Fibroblast of skin of left quadriceps (primary cell): ENCODE data around the gene SH2D3C.

ENCODE experiments used
- DNase-seq, 2 experiments: peaks; one replicate each; pipeline ENCODE4 v3.0.0-alpha.2; 2013; ENCODE audit warnings: low read depth in 2 of 2

The SH2D3C gene

DNA sequence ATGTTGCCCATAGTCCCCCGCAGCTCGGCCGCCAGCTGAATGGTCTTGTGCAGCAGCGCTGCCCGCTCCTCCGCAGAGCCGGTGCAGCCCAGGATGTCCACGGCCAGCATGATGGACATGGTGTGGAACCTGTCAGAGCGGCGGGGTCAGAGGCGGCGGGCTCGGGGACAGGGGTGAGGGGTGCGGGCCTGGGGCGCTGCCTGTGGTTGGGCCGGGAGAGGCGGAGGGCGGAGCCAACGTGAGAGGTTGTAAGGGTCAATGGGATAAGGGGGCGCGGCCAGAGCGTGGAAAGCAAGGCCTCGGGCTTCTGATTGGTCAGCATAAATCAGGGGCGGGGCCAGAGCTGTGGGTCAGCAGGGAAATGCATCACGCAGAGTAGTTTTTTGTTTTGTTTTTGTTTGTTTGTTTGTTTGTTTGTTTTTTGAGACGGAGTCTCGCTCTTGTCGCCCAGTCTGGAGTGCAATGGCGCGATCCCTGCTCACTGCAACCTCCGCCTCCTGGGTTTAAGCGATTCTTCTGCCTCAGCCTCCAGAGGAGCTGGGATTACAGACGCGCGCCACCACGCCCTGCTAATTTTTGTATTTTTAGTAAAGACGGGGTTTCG is 36.5 kb downstream of the SH2D3C start:
- no peak for DNase-seq

DNA sequence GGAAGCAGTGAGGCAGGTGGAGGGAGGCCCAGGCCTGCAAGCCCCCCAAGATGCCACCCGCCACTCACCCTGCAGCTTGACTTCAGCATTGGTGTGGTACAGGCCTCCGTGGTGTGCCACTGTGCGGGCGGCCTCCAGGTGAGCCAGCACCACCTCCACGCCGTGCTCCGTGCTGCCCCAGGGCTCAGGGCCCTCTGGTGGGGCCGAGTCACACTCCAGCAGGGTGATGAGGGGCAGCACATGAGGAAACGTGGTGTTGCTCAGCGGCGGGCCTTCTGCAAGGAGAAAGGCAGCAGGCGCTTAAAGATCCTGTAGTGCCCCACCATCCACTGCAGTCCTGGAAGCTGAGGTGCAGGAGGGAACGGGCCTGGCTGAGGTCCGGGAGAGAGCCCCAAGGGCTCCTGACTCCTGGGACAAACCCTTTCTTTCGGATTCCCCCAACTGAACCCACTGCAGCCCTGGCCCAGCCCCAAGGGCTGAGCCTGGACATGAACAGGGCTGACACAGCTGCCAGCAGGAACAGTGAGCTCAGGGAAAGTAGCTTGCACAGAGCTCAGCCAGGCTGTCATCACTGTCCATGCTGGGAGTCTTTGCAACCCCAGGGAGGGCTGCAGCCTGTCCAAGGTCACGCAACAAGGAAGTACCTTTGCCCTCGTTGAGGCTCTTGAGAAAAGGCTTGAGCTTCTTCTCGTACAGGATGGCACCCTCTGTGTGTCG is 38.7 kb downstream of the SH2D3C start:
- DNase-seq = no peak

DNA sequence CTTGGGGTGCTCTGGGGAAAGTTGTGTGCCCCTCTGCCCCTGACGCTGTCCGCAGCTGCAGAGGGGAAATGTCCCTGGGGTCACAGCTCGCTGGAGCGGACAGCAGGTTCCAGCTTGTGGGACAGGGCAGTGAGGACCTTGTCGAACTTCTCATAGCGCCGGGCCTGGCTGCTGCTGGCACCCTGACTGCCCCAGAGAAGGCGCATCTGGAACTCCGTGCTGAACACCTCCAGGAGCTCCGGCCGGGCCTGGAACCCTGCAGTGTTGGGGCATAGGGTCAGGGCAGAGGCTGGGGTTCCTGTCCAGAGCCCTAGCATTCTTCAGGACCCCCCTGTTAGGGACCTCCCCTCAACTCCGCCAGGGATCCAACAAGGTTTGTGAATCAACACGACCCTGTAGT is 39.8 kb downstream of the SH2D3C start:
- DNase-seq = no peak

DNA sequence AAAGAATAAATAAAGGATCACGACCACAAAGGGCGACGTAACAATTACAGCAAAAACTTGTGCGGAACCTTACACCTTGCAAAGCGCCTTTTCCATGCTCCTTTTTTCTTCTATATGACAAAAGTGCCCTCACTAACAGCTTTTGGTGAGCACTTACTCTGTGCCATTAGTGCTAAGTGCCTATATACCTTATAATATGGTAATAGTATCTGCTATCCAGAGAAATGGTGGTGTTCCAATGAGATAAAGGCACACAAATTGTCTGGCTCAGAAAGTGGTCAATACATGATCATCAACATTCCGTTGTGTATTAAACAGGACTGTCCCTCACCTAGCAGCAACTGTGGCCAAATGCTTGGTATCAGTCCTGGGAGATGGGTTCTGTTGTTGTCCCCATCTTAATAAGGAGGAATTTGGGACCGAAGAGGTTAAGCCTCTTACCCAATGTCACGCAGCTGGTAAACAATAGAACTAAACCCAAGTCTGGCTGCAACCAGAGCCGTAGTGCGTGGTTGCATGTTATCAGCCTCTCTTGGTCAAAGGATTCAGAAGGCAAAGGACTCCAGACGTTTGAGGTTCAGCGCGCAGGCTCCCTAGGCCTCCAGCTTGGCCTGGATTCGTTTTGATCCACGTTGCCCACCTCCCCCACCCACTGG is 42.8 kb downstream of the SH2D3C start:
- no peak for DNase-seq

DNA sequence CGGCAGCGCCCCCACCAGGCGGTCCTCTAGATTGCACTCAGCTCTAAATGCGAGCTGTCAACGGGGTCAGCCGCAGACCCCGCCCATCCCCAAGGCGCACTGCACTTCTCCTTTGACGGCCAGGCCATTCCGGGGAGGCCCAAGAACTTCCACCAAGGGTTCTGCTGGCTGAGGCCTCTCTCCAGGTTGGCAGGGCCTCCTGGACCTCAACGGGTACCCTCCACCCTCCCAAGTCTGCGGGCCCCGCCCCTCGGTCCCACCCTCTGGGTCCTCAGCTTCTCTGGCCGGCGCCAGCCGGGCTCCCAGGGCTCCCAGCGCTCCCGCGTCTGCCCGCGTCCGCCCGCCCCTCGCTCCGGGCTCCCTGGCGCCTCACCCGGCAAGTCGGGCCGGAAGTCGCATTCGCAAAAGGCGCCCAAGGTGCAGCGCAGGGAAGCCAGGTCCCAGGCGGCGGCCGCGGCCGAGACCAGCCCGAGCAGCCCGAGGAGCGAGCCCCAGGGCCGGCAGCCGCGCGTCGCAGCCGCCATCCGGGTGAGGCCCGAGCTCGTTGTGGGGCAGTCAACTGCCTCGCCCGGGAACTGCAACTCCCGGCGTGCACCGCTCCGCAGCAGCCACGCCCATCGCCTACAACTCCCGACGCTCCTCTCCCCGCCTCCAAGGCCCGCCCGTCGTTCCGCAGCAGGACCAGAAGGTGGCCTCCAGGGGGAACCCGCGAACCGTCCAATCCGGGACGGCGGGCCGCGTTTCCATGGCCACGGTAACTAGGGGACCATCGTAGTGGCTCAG is 43.5 kb downstream of the SH2D3C start, which contains the start of gene TOR2A:
Gene TOR2A (minus strand): TSS at position 548 of the 783 bp plus-strand sequence. CDS start 24 bp downstream, at position 524.
- peak; percentile 88 for DNase-seq

DNA sequence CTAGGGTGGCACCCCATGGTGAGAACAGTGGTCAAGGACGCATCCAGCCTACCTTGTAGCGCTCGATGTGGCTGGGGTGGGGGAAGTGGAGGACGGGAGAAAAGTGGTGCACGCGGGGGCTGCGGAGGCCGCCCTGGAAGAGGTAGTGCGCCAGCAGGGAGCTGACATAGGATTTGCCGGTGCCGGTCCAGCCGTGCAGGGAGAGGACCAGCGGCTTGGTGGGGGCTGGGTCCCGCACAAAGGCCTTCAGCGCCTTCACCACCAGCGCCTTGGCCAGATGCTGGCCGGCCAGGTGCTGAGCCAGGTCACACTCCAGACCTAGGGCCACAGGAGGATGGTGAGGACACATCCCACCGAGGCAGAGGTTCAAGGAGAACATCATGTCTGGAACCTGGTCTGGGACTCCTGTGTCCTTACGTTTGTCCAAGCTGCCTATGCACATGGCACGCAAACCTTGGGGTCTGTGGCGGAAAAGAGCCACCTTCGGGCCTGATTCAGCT is 44.2 kb downstream of the SH2D3C start:
- DNase-seq = no peak

DNA sequence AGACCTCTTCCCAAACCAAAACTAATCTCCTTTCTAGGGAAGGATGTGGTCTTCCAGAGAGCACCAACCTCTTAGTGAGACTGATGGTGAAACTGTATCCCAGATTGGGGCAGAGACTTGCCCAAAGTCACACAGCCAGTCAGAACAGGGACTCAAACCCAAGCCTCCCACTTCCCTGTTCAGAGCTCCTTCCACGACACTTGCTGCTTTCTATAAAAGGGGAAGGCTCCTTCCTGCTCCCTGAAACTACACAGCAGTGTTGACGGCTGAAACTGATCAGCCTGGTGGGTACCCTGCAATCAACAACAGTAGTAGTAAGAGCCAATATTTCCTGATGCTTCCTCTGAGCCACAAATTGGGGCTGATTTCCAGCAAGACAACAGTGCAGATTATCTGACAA is 44.9 kb downstream of the SH2D3C start:
- DNase-seq = no peak

DNA sequence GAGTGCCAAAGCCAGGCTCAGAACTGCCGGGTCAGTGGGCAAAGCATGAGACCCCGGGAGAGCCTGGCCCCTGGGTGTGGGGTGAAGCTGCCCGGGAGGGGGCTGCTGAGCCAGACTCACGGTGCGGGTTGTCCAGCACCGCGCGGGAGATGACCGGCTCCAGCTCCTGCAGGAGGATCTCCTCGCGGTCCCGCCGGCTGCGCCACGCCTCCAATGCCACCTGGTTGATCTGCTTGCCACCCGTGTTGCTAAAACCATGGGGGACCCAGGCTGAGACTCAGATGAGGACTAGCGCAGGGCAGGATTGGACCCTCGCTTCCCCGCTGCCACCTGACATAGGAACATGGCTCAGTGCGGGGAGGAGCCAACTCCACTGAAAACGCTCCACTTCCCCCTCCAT is 46.0 kb downstream of the SH2D3C start:
- no peak for DNase-seq

DNA sequence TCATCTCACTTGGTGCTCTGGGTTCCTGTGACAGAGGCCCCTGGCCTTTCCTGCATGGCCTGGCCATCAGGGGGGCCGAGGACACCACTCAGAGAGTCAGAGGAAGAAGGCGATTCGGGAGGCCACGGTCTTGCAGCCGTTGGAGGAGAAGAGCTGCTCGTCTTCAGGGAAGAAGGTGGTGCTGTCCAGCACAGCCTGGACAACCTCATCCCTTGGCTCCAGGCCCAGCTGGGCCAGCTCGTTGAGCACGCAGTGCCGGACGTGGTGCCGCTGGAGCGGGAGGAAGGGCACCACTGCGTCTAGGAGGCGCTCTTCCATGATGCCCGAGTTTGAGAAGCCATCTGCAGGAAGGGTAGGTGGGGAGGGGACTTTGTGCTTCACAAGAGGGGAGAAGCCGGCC is 46.5 kb downstream of the SH2D3C start:
- no peak for DNase-seq

DNA sequence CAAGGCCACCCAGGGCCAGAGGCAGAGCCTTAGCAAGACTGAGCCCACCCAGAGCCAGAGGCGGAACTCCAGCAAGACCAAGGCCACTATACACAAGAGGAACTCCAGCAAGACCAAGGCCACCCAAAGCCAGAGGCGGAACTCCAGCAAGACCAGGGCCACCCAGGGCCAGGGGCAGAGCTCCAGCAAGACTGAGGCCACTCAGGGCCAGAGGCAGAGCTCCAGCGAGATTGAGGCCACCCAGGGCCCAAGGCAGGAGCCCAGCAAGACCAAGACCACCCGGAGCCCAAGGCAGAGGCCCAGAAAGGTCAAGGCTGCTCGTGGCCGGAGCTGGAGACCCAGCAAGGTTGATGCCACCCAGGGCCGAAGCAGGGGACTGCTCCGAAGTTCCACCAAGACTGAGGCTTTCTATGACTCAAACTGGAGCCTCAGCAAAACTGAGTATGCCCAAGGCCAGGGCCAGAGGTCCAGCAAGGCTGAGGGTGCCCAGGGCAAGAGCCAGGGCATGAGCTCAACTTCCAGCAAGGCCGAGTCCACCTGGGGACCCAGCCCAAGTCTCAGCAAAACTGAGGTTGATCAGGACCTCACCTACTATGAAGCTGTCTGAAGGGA is 47.6 kb downstream of the SH2D3C start:
- DNase-seq = no peak

DNA sequence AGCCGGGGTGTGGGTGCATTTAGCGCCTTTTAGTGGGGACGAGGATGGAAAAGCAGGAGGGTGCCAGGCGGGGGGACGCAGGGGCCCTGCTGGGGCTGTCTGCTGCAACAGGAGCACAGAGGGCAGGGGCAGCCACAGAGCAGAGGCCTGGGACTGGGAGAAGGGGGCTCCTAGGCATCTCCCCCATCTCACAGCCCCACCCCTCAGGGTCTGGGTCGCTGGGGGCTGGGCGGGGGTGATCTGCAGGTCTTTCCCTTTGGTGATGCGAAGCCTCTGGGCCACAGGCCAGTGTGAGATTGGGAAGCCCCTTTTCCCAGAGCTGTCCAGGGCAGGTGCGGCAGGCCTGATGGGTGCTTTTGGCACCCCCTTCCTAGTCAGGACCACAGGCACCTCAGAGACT is 48.2 kb downstream of the SH2D3C start:
- no peak for DNase-seq

DNA sequence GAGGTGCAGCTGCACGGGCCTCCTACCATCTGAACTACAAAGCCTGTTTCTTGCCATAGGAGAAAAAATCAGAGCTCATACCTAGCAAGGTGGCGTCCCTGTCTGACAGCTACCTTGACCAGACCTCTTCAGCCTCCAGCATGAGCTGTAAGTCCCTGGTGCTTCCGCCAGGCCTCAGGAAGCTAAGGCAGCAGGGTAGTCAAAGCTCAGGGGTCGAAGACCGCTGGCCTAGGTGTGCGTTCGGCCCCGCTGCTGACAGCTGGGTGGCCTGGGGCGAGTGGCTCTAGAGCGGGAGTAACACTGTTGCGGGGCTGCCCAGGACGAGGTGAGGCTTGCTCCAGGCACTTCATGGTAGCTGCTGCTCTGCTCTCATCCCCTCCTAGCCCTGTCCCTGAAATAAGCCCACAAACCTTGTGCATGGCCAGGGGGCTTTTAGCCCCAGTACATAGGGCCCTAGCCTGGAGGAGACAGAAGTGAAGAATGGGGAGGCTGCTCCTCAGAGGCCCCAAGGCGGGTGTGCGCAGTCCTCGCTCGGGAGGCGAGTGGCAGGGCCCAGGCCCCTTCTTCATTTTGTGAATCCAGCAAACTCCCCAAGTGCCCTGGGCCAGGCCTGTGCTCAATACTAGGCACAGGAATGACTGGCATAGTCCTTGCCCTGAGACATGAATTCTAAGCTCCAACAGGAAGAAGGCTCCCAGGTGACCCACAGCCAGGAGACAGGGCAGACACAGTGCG is 48.8 kb downstream of the SH2D3C start:
- DNase-seq = no peak

DNA sequence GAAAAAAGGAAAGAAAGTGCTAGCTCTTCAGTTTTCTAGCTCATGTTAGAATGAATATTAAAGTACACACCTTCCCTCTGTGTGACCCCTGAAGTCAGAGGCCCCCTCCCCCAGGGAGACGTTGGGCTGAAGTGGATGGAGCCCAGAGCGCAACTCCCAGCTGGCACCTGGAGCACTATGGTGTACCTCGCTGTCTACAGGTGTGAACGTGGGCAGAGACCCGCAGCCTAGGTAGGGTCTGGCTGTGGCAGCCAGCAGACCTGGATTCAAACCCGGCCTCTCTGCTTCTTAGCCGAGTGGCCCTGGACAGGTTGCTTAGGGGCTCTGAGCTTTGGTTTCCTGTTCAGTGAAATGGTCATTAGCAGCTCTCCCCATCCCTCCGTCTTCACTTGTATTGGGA is 49.7 kb downstream of the SH2D3C start:
- DNase-seq = no peak

DNA sequence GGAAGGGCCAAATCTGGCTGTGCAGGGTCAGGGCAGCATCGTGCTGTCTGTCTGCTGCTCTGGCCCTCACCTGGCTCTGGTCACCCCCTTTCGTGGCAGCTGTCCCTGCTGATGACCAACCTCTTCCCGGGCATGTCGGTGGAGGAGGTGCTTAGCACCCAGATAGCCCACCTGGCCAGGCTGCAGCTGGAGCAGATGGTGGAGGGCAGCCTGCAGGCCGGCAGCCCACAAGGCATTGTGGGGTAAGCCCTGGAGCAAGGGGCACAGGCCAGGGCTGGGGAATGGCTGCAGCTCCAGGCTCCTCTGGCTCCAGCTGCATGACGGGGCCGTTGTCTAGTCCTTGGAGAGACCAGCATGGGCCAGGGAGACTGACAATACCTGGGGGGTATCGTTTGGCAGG is 51.6 kb downstream of the SH2D3C start:
- no peak for DNase-seq

DNA sequence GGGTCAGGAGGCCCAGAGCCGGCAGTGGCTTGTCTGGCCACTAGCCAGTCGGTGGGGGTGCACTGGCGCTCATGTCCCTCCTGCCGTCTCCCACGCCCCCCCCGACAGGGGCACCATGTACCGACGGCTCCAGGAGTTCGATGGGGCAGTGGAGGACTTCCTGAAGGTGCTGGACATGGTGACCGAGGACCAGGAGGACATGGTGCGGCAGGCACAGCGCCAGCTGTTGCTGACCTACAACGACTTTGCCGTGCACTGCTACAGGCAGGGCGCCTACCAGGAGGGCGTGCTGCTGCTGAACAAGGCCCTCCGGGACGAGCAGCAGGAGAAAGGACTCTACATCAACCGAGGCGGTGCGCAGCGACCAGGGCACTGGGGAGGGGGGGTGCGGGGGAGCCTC is 54.5 kb downstream of the SH2D3C start:
- no peak for DNase-seq

DNA sequence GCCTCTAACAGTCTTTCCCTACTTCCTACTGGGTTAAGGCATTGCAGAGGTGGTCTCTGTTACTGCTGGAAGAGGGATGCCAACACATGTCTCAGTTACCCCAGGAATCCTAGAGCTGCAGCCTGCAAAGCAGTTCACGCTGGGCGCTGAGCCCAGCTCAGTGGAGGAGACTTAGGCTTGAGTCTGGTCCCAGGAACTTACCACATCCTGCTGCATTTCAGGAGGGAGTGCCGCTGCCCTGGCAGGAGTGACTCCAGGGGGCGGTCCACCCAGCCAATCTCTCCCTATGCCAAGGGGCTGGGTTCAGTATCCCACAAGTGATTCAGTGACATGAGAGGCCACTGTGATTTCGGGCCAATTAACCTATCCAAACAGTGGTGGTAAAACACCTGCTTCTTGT is 55.0 kb downstream of the SH2D3C start:
- DNase-seq = peak; percentile 22 to 23

DNA sequence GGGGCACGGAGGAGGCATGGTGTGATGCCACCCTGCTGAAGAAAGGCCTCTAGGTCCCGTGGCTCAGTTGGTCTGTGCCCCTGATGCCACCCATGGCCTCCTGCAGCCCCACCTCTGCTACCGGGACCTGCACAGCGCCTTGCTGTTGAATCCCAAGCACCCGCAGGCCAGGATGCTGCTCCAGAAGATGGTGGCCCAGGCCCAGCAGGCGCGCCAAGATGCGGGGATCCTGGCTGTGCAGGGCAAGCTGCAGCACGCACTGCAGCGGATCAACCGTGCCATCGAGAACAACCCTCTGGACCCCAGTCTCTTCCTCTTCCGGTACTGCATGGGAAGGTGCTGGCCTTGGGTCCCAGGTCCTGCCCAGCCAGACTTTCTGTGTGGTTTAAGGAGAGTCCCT is 55.5 kb downstream of the SH2D3C start:
- no peak for DNase-seq

DNA sequence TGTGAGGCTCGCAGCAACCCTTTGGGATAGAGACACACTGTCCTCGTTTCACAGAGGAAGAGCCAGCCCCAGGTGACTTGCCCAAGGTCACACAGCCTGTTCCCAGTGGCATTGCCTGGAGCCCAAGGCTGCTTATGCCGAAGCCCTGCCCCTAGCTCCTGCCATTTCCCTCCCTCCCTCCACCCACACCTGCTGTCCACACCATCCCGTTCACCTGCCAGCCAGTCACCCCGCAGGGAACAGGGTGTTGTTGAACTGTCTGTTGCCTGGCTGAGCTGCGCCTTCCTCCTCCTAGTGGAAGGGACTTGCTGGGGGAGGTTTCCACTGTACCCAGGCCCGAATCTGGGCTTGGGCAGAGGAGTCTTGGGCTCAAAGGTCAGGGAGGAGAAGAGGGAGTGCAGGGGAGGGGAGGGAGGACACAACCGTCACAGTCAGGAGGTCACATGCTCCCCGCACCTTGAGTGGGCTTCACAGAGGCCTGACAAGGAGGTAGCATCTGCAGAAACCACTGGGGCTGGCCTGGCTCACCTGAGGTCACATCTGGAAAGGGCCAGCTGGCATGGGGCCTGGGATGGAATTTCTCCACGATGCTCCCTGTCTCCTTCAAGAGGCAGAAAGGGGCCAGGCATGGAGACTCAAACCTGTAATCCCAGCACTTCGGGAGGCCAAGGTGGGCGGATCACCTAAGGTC is 56.3 kb downstream of the SH2D3C start:
- no peak for DNase-seq

DNA sequence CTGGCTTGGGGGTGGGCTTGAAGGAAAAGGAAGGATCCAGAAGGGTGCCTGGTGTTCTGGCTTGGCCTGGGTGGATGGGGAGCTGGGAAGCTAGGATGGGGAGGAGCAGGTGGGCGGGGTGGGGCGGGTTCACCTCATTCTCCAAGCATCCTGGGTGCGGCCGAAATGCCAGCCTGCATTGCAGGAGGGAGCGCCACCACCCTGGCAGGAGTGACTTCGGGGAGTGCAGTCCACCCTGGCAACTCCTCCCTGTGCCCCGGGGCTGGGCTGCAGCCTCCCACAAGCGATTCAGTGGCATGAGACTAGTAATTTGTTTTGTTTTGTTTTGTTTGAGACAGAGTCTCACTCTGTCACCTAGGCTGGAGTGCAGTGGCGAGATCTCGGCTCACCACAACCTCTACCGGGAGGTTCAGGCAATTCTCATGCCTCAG is 57.1 kb downstream of the SH2D3C start:
- DNase-seq = no peak

DNA sequence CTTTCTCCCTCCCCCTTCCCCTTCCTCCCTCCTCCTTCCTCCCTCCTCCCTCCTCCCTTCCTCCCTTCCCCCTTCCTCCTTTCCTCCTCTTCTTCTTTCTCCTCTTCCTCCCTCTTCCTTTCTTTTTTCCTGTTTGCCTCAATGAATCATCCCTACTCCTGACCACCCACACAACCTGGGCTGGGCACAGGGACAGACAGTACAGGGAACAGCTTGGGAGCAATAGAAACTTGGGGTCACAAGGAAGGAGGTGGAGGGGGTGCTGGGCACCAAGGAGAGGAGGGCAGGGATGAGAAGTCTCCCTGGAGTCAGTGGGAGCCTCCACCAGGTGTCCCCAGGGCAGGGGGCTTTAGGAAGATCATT is 57.6 kb downstream of the SH2D3C start:
- DNase-seq = no peak
